NT2/D1 (cell line): ENCODE data around the gene PGC.

Experiments
- SUZ12 ChIP-seq: IDR thresholded peaks from 2 replicates; pipeline ENCODE4 v1.6.1; 2011; ENCODE audit not compliant: insufficient read length, insufficient read depth; ENCODE audit errors: extremely low read depth
- YY1 ChIP-seq: IDR thresholded peaks from 2 replicates; pipeline ENCODE4 v1.6.1; 2011; ENCODE audit not compliant: insufficient read length, insufficient read depth
- ZNF274 ChIP-seq: IDR thresholded peaks from 2 replicates; pipeline ENCODE4 v1.6.1; 2011; ENCODE audit warnings: mild to moderate bottlenecking, low read depth, low read length

DNA sequence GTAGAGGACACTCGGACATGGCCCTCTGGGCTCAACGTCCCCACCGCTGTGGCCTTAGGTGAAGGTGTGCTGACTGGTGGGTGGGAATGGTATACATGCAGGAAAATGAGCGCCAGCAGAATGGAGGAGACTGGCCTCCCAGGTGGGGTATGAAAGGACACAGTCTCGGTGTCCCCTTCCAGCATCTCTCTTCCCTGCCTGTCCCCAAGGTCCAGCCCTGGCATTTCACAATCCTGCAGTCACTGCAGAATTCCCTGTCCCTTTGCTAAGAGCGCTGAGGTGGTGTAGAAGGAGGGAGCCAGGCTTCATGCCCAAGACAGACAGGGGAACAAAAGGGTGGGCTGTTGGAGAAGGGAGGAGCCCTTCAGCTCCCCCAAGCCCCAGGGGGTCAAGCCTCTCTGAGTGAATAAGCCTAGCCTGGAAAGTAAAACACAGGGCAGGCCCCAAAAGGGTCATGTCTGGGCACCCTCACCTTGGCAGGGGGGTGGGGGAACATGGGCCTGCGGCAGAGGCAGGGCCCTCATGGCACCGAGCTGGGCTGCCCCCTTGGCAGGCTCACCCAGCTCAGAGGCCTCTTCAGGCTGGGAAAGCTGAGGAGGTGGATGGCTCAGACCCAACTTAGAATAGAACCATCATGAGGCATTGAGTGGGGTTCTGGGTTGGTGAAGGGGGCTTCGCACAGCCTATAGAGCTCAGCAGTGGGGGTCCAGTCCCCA is 35.7 kb downstream of the PGC start:
- TF ChIP-seq SUZ12, result no peak
- no peak for TF ChIP-seq ZNF274
- no peak for TF ChIP-seq YY1
